ENCODE results near the gene CCDC18.
"Not testable (repeated sequence)": the region's sequence is repeated elsewhere in the genome, so short reads cannot be mapped to it uniquely, and the experiment has no call there.

Gene CCDC18

DNA sequence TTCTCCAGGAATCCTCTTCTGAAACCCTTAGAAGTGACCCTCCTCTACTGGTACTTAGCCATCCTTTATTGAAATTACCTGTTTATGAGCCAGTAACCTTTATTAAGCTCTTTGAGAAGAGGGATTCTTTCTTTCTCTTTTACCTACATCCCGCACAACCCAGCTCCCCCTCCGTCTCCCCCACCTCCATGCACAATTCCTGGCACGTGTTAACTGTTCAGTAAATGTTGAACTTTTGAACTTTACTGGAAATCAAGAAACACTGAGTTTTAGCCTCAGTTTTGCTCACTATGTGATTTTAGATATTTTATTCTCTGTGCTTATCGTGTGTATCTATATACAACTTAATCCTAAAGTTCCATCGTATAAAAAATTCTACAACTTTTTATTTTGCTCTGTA is 2.1 kb upstream of the CCDC18 start:
- DNase-seq, result no peak

GRCh38 chr1:93179886-93180722 is 420 bp upstream of the CCDC18 start, which contains the start of gene TMED5:
TSS of gene TMED5 (minus strand) at chr1:93180413. CDS start at chr1:93180242, 171 bp downstream.
- peak; percentile 98 for DNase-seq

DNA sequence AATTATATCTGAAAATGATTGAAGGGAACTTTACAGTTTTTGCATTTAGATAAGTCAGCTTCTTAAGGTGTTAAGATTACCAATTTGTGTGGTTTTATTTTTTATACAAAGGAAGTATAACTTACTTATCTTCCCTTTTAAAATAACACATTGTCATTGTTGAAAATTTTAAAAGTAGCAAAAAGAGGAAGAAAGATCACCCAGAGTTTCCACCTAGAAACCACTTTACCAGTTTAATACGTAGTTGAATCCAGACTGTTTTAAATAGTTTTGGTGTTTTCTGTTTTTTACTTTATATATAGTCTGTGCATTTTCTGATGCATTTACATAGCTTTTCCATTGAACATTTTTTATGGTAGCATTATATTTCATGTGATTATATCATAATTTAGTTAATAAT is 6.1 kb downstream of the CCDC18 start:
- no peak for DNase-seq

- DNase-seq, result no peak
Measured at GRCh38 chr1:93190432-93190831, 9.9 kb downstream of the CCDC18 start.

GRCh38 chr1:93194231-93194990 is 13.9 kb downstream of the CCDC18 start:
- DNase-seq, result no peak

DNA sequence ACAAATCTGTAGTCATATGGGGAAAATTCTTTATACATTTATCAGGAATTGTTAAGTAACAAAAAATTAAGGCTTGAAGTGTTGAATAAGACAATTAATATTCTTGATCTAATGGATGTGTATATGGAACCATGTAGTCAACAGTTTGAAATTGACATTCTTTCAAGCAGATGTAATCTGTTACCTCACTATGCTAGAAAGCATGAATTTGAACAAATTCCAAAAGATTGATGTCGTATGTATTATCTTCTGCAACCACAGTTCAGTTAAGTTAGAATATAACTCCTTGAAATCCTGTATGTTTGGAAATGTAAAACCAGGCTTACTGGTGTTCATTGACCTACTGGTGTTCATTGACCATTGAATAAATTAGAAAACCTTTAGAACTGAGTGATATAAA is 16.1 kb downstream of the CCDC18 start:
- DNase-seq, result no peak

GRCh38 chr1:93199150-93199549 is 18.6 kb downstream of the CCDC18 start:
- DNase-seq, result no peak

GRCh38 chr1:93200086-93200620 is 19.6 kb downstream of the CCDC18 start:
- DNase-seq, result no peak

- DNase-seq, result no peak
Measured at GRCh38 chr1:93200714-93201113, 20.2 kb downstream of the CCDC18 start.

GRCh38 chr1:93205892-93206566 is 25.5 kb downstream of the CCDC18 start:
- no peak for DNase-seq

GRCh38 chr1:93206567-93206954 is 26.0 kb downstream of the CCDC18 start:
- no peak for DNase-seq

- DNase-seq, result no peak
Measured at GRCh38 chr1:93207211-93207610, 26.7 kb downstream of the CCDC18 start.

- no peak for DNase-seq
Measured at GRCh38 chr1:93215322-93215721, 34.8 kb downstream of the CCDC18 start.

- peak; percentile 38 for DNase-seq
Measured at GRCh38 chr1:93219443-93219842, 38.9 kb downstream of the CCDC18 start.

DNA sequence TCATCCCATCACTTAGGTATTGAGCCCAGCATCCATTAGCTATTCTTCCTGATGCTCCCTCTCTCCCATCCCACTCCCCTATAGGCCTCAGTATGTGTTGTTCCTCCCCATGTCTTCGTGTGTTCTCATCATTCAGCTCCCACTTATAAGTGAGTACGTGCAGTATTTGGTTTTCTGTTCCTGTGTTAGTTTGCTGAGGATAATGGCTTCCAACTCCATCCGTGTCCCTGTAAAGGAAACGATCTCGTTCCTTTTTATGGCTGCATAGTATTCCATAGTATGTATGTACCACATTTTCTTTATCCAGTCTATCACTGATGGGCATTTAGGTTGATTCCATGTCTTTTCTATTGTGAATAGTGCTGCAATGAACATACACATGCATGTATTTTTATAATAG is 40.2 kb downstream of the CCDC18 start:
- not testable (repeated sequence) for DNase-seq

DNA sequence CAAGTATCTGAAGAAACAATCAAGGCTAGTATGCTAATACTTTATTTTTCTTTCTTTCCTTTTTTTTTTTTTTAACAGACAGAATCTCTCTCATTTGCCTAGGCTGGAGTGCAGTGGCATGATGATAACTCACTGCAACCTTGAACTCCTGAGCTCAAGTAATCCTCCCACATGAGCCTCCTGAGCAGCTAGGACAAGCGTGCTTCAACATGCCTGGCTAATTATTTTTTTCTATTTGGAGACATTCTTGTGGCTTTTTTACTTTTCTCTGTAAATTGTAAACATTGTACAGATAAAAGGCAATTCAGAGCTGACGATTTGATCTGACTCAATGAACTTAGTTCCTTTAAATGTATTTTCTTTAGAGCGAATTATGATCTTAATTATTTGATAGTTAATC is 41.4 kb downstream of the CCDC18 start:
- DNase-seq, result no peak

DNA sequence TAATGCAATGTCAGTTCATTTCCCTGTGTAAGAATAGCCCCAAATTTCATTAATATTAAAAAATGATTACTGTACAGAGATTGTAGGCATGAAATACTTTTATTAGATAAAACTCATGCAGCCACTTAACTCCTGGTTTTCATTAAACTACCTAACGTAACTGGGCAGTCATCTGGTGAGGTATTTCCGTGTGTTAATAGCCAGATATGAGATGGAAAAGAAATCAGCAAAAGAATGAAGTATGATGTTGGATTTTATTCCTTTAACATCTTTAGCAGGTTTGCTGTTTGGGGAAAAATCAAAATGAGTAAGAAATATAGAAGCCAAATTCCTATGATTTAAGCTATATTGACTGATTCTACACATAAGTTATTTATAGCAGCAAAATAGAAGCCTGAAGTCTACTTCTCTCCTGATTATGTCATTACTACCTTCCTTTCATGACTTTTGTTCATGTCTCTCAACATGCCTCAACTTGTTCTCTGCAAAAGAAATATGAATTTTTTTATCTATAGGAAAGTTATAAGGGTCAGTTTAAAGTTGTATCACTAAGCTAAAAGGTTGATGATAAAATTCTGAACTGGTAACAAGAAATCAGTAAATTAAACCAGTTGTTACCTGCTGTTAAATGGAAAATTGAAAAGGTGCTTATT is 42.6 kb downstream of the CCDC18 start:
- no peak for DNase-seq

DNA sequence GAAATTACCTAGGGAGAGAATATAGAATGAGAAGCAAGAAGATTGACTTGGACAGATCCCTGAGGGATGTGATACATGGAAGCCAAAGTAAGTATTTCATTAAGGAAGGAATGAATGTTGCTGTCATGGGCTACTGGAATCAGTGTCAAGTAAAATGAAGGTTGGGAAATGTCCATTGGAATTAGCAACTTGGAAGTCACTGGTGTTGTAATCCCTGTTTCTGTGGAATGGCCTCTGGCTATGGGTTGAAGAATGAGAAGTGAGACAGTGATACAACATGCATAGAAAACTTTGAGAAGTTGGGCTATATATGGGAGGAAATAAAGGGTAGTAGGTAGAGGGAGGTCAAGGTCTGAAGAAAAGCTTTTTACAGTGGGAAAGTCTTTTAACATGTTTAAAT is 54.7 kb downstream of the CCDC18 start:
- no peak for DNase-seq

DNA sequence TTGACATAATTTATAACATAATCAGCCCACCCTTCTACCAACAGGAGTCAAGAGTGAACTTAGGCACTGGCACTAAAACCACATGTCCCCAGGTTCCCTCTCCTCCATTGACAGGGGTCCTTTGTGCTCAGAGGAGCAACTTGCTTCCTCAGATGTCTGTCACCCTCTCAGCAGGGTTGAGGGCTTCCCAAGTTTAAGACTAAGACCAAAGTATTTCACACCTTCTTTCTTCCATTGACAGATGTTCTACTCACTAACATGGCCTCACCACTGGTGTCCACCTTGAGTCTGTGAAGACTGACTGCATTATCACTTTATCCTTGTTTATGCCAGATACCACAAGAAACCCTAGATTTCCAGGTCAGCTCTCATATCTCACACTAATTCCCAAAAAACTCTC is 56.5 kb downstream of the CCDC18 start:
- DNase-seq, result no peak

DNA sequence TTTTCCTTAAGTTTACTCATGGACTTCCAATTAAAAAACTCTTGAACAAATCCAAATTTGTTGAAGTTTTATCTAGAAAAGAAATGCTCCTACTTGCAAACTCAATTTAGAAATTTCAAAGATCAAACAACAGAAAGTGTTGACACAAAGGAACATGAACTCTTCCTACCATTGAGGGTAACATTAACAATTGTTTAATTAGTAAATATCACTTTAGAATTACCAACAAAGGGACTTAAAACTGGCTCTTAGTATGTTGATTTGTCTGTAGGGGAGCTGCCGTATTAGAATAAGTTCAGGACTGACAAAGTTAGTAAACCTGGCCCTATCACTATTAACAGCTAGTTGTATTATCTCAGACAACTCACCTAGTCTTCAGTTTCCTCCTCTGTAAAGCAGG is 57.9 kb downstream of the CCDC18 start:
- no peak for DNase-seq

GRCh38 chr1:93239863-93240262 is 59.3 kb downstream of the CCDC18 start:
- no peak for DNase-seq

DNA sequence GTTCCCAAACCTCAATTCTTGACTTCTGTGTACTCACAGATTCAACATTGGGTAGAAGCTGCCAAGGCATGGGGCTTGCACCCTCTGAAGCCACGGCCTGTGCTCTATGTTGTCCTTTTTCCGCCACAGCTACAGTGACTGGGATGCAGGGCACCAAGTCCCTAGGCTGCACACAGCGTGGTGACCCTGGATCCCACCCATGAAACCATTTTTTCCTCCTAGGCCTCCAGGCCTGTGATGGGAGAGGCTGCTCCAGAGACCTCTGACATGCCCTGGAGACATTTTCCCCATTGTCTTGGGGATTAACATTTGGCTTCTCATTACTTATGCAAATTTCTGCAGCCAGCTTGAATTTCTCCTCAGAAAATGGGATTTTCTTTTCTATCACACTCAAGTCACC is 62.7 kb downstream of the CCDC18 start:
- not testable (repeated sequence) for DNase-seq
